ENCODE measurements around the gene POU4F2.
"Not testable (repeated sequence)": the region's sequence is repeated elsewhere in the genome, so short reads cannot be mapped to it uniquely, and the experiment has no call there.

DNA sequence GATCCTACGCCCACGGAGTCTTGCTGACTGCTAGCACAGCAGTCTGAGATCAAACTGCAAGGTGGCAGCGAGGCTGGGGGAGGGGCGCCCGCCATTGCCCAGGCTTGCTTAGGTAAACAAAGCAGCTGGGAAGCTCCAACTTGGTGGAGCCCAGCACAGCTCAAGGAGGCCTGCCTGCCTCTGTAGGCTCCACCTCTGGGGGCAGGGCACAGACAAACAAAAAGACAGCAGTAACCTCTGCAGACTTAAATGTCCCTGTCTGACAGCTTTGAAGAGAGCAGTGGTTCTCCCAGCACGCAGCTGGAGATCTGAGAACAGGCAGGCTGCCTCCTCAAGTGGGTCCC lies 25.2 kb downstream of the POU4F2 start:
- TF ChIP-seq CTCF (conservative IDR thresholded peaks at IDR 0.05; ENCODE audit: low read length); EZH2phosphoT487 (IDR thresholded peaks at IDR 0.05; ENCODE audit: borderline replicate concordance, low read depth, low read length): not testable (repeated sequence)

Measured in OCI-LY7 (cell line).